GM21367 (cell line): ENCODE results near the gene OR5M10.
"Not testable (repeated sequence)": the region's sequence is repeated elsewhere in the genome, so short reads cannot be mapped to it uniquely, and the experiment has no call there.

Experiments used
- ATAC-seq: cut with Tn5 transposase; IDR thresholded peaks from one replicate; pipeline ENCODE4 v1.9.1; 2021; ENCODE audit not compliant: unreplicated experiment

The OR5M10 gene

DNA sequence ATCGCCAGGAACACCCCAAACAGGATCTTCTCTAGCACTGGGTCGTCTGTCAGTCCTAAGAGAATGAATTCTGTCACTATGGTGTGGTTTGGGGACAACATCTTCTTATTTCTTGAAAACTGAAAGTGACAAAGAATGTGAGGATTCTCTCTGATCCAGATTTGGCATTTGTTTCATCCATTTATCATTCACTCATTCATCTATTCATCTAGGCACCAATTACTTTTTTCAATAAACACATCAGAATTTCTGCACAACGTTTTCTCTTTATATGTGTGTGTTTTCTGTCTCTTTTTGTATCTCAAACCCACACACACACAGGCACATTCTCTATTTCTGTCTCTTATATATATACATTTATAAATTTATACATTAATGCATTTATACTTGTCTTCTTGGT lies at the start of gene OR5M10:
TSS of gene OR5M10 (minus strand) at position 101 of the 400 bp plus-strand sequence. CDS start at position 101, 0 bp downstream.
- ATAC-seq = no peak

DNA sequence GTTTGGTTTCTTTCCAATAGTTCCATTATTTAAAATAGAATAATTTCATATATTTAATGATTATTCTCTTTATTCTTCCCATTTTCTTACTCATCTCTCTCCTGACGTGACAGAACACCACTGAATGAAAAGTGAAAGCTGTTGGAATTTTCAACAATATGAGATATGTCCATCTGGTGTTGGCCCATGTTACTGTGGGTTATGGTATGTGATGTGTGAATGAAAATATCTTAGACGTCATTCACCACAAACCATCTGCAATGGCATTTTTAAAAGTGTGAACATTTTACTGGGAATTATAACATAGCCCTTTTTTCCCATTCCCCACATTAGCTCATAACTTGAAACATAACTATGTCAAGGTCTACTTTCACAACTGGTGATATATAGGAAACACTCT lies 48.4 kb upstream of the OR5M10 start:
- ATAC-seq = no peak

DNA sequence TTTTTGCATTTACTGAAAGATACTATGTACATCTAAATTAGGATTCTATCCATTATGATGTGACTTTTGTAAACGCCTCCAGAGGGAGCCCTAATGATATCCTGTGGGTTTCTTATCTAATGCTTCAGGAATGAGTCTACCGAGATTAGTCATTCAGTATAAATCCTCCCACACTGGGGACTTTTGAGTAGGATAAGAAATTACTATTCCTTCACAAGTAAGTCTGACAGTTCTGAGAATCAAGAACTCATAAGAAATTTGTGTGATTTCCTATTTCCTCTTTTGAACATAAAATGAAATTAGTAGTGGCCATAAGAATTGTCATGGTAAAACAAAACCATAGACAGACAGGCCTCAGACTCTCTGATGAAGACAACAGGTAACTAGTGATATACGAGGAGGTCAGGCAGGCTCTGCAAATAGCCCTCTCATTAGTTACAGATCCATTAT lies 47.2 kb upstream of the OR5M10 start:
- no peak for ATAC-seq

DNA sequence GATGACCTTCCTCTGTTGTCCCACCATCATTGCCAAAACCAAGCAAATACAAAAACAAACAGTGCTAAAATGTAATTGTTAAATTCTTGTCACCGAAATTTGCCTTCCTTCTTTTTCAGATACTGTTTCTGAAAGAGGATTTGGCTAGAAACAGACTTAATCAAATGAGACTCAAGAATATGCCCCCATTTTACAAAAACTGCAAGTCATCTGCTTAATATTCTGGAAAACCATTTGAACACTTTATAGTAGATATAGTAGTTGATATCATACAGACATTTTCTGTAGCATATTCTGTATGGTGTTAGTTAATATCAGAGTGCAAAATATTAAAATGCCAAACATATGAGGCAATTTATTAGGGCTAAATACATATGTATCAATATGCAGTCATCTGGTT lies 33.7 kb upstream of the OR5M10 start:
- ATAC-seq = no peak

DNA sequence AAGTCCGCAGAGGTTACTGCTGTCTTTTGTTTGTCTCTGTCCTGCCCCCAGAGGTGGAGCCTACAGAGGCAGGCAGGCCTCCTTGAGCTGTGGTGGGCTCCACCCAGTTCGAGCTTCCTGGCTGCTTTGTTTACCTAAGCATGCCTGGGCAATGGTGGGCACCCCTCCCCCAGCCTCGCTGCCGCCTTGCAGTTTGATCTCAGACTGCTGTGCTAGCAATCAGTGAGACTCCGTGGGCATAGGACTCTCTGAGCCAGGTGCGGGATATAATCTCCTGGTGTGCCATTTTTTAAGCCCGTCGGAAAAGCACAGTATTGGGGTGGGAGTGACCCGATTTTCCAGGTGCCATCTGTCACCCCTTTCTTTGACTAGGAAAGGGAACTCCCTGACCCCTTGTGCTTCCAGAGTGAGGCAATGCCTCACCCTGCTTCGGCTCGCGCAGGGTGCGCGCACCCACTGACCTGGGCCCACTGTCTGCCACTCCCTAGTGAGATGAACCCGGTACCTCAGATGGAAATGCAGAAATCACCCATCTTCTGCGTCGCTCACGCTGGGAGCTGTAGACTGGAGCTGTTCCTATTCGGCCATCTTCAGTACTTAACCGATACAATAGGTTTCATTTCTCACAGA lies 14.7 kb upstream of the OR5M10 start:
- ATAC-seq = not testable (repeated sequence)

DNA sequence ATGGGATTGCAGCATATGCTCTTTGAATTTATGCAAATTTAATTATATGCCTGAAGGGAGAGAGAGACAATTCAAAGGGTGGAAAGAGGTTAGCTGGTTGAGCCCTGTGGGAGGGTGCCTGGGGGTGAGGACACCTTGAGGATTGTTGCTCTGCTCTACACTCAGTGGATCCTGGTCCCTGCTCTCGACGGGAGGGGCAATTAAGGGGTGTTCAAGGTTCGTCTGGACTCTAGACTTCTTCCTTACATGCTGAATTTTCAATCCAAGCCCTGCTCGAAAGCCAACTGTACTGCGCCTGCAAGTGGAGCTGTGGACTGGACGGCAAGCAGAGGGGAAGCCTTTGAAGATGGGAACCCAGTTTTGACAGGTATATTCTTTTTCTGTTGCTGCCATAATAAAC lies 18.9 kb downstream of the OR5M10 start:
- no peak for ATAC-seq

DNA sequence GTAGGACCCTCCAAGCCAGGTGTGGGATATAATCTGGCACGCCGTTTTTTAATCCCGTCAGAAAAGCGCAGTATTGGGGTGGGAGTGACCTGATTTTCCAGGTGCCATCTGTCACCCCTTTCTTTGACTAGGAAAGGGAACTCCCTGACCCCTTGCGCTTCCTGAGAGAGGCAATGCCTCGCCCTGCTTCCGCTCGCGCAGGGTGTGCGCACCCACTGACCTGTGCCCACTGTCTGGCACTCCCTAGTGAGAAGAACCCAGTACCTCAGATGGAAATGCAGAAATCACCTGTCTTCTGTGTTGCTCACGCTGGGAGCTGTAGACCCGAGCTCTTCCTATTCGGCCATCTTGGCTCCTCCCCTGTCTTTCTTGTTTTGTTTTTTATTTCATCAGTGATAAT lies 22.8 kb downstream of the OR5M10 start:
- ATAC-seq = not testable (repeated sequence)

DNA sequence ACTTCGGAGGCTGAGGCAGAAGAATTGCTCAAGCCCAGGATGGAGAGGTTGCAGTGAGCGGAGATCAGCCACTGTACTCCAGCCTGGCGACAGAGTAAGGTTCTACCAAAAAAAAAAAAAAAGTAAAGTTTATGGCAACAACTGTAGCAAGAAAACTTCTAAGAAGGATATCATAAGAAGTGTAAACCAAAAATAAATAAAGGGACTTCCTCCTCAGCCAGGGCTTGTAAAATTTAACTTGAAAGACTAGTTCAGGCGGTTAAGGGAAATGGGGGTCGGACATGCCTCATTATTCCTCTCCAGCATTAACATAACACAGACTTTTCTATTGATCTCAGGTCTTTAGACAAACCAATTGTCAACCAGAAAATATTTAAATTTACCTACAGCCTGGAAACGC lies 32.0 kb downstream of the OR5M10 start:
- ATAC-seq = no peak

DNA sequence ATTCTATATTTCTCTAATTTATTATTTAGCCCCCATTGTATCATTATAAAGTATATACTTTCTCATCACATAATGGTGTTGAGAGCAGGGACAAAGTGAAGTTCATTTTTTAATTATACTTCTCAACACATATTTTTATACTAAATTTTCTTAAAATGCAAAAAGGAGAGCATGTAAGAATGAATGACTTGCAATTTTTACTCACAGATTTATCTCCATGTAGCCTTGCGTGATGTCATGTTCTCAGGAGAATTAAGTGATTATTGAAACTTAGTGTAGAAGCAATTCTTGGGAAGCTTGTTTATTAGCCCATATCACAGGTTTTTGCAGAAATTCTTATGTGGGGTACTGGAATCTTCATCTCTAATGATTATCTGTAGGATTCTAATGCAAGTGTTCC lies 33.8 kb downstream of the OR5M10 start:
- ATAC-seq = no peak

DNA sequence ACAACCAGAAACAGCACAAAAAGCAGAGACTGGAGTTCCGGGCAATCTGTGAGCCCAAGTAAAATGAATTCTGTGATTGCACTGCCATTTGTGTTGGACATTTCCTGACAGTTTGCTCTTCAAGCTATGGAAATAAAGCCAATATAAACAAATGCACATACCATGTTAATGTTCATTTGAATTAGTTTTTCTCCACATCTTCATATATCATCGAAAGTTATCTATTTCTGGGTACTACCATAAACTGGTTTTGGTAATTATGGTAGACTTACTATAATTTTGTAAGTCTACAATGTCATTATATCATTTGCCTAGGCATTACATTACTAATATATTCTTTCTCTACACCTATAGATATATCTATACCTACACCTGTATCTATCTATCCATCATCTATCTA lies 34.4 kb downstream of the OR5M10 start, which contains the start of gene OR5M11:
TSS of gene OR5M11 (minus strand) at position 101 of the 400 bp plus-strand sequence. CDS start at position 101, 0 bp downstream.
- no peak for ATAC-seq

DNA sequence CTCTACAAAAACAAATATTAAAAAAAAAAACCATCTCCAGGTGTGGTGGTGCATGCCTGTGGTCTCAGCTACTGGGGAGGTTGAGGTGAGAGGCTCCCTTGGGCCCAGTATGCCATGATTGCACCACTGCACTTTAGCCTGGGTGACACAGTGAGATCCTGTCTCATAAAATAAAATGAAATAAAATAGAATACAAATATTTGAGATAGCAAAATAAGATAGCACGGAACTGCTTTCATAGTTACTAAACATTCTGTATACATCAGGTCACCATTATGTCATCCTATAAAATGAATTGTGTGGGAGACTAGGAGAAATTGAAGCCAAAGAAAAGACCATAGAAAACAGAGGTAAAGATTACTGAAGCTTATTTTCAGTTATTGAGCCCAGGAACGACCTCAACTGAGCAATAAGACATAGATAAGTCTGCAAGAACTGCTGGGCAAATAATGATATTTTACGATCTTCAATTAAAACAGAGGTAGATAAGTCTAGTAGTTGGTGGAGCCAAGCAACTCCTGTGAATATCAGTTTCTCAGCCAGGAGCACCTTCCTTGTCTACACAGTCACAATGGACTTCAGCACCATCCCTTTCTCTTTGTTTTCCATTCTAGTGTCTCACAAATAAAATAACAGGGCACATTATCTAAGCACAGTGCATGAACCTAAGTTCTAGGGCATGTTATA lies 44.3 kb downstream of the OR5M10 start:
- no peak for ATAC-seq

DNA sequence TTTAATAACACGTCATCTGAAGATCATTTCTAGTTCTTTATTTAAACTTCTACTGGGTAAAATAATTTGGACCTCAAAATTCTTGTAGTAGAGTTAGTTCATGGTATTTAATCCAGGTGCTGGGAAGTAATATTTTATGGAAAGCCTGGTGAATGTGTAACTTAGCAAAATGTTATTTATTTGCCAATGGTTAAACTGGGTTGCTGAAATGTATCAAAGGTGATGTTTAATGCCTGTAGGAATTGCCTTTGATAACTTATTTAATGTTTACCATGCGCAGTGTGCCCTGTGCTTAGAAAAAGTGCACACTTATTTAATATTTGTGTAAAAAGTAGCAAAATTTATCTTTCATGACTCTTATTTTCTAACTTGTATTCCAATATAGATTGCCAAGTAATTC lies 45.7 kb downstream of the OR5M10 start:
- ATAC-seq = no peak
